HL-60 (cell line): ENCODE results near the gene GNG8.

Source experiments
- DNase-seq, 2 experiments: peaks; one replicate each; pipeline ENCODE4 v3.0.0-alpha.2; 2010 to 2020; ENCODE audit warnings: low read depth in 1 of 2, low spot score in 1 of 2
- H3K27ac ChIP-seq: fragments of 250-450 bp; sonication (Bioruptor Pico); replicated peaks from 2 replicates; pipeline ENCODE4 v1.5.1; 2020; ENCODE audit warnings: mild to moderate bottlenecking, moderate library complexity
- H3K27me3 ChIP-seq: fragments of 250-450 bp; sonication (Bioruptor Pico); 2 replicates; pipeline ENCODE4 v1.5.1; 2021; ENCODE audit warnings: mild to moderate bottlenecking, moderate library complexity; ENCODE audit not compliant: insufficient read depth, poor library complexity, severe bottlenecking
- H3K4me3 ChIP-seq: replicated peaks from 2 replicates; pipeline ENCODE4 v1.5.1; 2011; ENCODE audit warnings: mild to moderate bottlenecking, control low read depth, low read length; ENCODE audit not compliant: insufficient read depth
- CTCF ChIP-seq: IDR thresholded peaks from one replicate; pipeline ENCODE4 v1.5.1; 2011; ENCODE audit warnings: low read length, control low read depth, inconsistent platforms; ENCODE audit not compliant: insufficient read depth
- GABPA ChIP-seq: IDR thresholded peaks from 2 replicates; pipeline ENCODE4 v1.6.1; 2012; ENCODE audit warnings: low read depth
- POLR2AphosphoS5 ChIP-seq: IDR thresholded peaks from 2 replicates; pipeline ENCODE4 v1.6.1; 2012; ENCODE audit warnings: low read depth
- SPI1 ChIP-seq: IDR thresholded peaks from 2 replicates; pipeline ENCODE4 v1.6.1; 2012; ENCODE audit warnings: low read depth, mild to moderate bottlenecking, borderline replicate concordance
- long read RNA-seq: library from polyadenylated mRNA; unstranded; transcript quantifications from one replicate; pipeline ENCODE4 v2.0.0, GENCODE V29; 2020
- TF ChIP-seq, protein P1 (sequence below): IDR thresholded peaks from 2 replicates; pipeline ENCODE4 v1.6.1; 2012; ENCODE audit warnings: low read depth; ENCODE audit not compliant: insufficient replicate concordance

The GNG8 gene
- long read RNA-seq, result 0 reads

GRCh38 chr19:46635920-46636761 is at the start of gene GNG8:
GNG8 (minus strand) TSS chr19:46636202; CDS start chr19:46634682, 1,520 bp downstream.
- no peak within 1 kb of the TSS for H3K27ac ChIP-seq
- DNase-seq, result no peak
- H3K4me3 ChIP-seq, result no peak within 1 kb of the TSS
- peaks cover 70% of the 10 kb centered on the region for H3K27me3 ChIP-seq
- TF ChIP-seq, protein P1, sequence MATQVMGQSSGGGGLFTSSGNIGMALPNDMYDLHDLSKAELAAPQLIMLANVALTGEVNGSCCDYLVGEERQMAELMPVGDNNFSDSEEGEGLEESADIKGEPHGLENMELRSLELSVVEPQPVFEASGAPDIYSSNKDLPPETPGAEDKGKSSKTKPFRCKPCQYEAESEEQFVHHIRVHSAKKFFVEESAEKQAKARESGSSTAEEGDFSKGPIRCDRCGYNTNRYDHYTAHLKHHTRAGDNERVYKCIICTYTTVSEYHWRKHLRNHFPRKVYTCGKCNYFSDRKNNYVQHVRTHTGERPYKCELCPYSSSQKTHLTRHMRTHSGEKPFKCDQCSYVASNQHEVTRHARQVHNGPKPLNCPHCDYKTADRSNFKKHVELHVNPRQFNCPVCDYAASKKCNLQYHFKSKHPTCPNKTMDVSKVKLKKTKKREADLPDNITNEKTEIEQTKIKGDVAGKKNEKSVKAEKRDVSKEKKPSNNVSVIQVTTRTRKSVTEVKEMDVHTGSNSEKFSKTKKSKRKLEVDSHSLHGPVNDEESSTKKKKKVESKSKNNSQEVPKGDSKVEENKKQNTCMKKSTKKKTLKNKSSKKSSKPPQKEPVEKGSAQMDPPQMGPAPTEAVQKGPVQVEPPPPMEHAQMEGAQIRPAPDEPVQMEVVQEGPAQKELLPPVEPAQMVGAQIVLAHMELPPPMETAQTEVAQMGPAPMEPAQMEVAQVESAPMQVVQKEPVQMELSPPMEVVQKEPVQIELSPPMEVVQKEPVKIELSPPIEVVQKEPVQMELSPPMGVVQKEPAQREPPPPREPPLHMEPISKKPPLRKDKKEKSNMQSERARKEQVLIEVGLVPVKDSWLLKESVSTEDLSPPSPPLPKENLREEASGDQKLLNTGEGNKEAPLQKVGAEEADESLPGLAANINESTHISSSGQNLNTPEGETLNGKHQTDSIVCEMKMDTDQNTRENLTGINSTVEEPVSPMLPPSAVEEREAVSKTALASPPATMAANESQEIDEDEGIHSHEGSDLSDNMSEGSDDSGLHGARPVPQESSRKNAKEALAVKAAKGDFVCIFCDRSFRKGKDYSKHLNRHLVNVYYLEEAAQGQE, result no peak
- TF ChIP-seq CTCF (no peak), POLR2AphosphoS5 (no peak), SPI1 (no peak), GABPA (no peak)

DNA sequence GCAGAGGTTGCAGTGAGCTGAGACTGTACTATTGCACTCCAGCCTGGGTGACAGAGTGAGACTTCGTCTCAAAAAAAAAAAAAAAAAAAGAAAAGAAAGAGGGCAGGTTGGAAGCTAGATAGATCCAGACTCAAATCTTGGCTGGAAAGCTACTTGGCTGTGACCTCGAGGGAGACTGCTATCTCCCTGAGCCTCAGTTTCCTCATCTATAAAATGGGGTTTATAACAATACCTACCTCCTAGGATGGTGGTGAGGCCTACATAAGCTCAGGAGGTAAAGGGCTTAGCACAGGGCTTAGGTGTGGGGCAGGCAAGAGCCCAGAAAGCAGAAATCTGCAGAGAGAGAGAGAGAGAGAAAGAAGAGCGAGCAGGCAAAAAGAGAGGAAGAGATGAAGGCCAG is 49.2 kb upstream of the GNG8 start:
- Histone ChIP-seq H3K4me3 (no peak overlapping the region), H3K27me3 (no peaks in the 10 kb centered on the region), H3K27ac (no peak overlapping the region)
- DNase-seq, result no peak
- no peak for TF ChIP-seq CTCF

- H3K4me3 ChIP-seq, result no peak overlapping the region
- H3K27me3 ChIP-seq, result no peaks in the 10 kb centered on the region
- TF ChIP-seq, protein P1, result no peak
- TF ChIP-seq CTCF (no peak), SPI1 (no peak), GABPA (no peak), POLR2AphosphoS5 (no peak)
- no peak overlapping the region for H3K27ac ChIP-seq
- DNase-seq, result no peak
Measured at GRCh38 chr19:46678110-46678732, 42.2 kb upstream of the GNG8 start.
